ENCODE data around the gene PARVB.

PARVB gene

DNA sequence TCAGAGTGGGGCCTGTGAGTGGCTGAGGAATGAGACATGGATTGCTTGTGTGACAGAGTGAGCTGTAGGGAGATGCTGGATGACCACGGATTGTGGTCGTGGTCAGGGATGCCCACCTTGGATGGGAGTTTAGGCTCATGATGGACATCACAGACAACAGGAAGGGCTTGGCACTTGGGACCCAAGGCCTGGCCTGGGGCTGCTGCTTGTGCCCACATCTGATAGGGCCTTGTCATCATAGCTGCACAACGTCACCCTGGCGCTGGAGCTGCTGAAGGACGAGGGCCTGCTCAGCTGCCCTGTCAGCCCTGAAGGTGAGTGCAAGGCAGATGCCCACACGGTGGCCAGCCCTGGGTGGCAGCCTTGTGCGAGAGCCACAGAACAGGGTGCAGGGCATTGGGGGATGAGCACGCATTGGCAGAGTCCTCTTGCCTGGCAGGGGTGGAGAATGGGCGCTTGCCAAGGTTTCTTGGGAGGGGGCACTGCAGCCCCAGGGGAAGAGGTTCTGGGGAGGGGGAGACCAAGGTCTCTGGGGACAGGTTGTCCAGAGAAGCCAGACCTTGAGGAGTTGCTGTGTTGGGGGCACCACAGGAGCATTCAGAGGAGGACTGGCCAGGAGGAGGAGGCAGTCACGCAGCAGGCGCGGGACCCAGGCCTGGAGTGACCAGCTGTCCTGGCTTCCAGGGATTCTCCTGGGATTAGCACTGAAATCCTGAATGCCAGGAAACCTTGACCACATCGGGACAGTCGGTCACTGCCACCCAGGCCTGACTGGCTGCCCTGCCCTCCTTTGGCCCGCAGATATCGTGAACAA, 181.6 kb downstream of the PARVB start:
- H3K4me1 ChIP-seq (ENCODE audit: control insufficient read depth, insufficient read depth, low read length, poor library complexity, severe bottlenecking) = no peaks in the 10 kb centered on the region

DNA sequence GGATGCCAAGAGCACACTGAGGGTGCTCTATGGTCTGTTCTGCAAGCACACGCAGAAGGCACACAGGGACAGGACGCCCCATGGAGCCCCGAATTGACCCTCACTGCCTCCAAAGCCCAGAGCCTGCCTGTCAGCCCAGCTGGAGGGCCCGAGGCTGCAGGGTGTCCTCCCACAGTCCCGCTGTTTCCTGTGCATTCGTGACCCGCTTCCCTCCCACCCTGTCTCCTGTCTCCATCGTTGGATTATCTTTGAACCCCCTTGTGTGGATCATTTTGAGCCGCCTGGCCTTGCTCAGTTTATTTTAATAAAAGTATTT, 182.2 kb downstream of the PARVB start:
- Histone ChIP-seq H3K4me3 (ENCODE audit: insufficient read depth, low read depth, low read length, poor library complexity, severe bottlenecking) (no peak overlapping the region), H3K27ac (ENCODE audit: insufficient read depth, low read length, poor library complexity, severe bottlenecking) (no peak overlapping the region), H3K36me3 (ENCODE audit: control insufficient read depth, insufficient read depth, low read length) (no peaks in the 10 kb centered on the region), H3K27me3 (replicated peaks; ENCODE audit: control insufficient read depth, insufficient read depth, low read length, poor library complexity, severe bottlenecking) (no peaks in the 10 kb centered on the region), H3K9me3 (ENCODE audit: control insufficient read depth, low read length) (peaks cover 3% of the 10 kb centered on the region), H3K4me1 (ENCODE audit: control insufficient read depth, insufficient read depth, low read length, poor library complexity, severe bottlenecking) (no peaks in the 10 kb centered on the region)
- no peak for DNase-seq

More for the DNA sequence above, 181.6 kb downstream of the PARVB start:
- H3K36me3 ChIP-seq (ENCODE audit: control insufficient read depth, insufficient read depth, low read length) = peaks cover 3% of the 10 kb centered on the region
- H3K4me3 ChIP-seq (ENCODE audit: insufficient read depth, low read depth, low read length, poor library complexity, severe bottlenecking) = no peak overlapping the region
- peaks cover 3% of the 10 kb centered on the region for H3K9me3 ChIP-seq (ENCODE audit: control insufficient read depth, low read length)
- DNase-seq = no peak
- no peaks in the 10 kb centered on the region for H3K27me3 ChIP-seq (replicated peaks; ENCODE audit: control insufficient read depth, insufficient read depth, low read length, poor library complexity, severe bottlenecking)
- no peak overlapping the region for H3K27ac ChIP-seq (ENCODE audit: insufficient read depth, low read length, poor library complexity, severe bottlenecking)

DNA sequence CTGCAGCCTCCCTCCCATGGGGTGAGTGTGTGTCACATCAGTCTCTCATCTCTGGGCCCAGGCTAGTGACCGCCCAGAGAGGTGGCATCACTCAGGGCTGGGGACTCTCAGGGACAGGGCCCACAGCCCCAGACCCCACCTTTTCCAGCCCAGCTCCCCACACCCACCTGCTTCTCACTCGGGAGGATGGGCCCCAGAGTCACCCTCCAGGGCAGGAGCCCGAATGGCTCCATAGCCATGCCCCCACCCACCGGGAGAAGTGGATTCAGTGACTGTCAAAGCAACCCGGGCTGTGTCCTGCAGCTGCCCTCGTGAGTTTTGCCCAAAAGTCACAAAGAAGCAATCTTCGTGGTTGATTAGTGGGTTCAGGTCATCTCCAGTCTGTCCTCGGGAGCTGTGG, 182.6 kb downstream of the PARVB start:
- H3K36me3 ChIP-seq (ENCODE audit: control insufficient read depth, insufficient read depth, low read length) = no peaks in the 10 kb centered on the region
- DNase-seq = no peak
- no peaks in the 10 kb centered on the region for H3K4me1 ChIP-seq (ENCODE audit: control insufficient read depth, insufficient read depth, low read length, poor library complexity, severe bottlenecking)
- H3K27ac ChIP-seq (ENCODE audit: insufficient read depth, low read length, poor library complexity, severe bottlenecking) = no peak overlapping the region
- H3K4me3 ChIP-seq (ENCODE audit: insufficient read depth, low read depth, low read length, poor library complexity, severe bottlenecking) = no peak overlapping the region
- peaks cover 3% of the 10 kb centered on the region for H3K9me3 ChIP-seq (ENCODE audit: control insufficient read depth, low read length)
- no peaks in the 10 kb centered on the region for H3K27me3 ChIP-seq (replicated peaks; ENCODE audit: control insufficient read depth, insufficient read depth, low read length, poor library complexity, severe bottlenecking)

DNA sequence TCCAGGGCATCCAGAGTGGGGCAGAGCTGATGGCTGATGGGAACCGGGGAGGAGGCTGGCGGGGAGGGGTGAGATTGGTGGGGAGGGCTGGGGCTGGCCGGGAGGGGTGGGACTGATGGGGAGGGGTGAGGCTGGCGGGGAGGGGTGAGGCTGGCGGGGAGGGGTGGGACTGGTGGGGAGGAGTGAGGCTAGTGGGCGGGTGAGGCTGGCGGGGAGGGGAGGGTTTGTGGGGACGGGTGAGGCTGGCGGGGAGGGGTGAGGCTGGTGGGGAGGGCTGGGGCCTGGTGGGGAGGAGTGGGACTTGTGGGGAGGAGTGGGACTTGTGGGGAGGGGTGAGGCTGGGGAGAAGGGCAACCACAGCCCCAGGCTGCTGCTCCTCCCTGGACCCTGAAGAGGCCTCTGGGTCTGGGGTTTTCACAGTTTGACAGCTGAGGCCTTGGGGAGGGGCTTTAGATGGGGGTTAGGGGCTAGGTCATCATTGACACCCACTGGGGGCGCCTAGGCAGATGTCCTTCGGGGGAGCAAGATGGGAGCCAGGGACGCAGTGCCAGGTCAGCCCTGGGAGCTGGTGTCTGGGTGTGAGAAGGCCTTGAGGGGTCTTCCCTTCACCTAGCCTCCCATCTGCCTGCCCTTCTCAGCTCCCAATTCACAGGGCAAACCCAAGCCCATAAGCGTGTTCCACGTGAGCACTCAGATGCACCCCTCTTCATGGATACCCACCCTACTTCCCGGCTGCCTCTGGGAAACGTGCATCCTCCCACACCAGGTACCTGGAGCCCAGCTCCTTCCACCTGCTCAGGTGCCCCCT, 183.3 kb downstream of the PARVB start:
- Histone ChIP-seq H3K4me3 (ENCODE audit: insufficient read depth, low read depth, low read length, poor library complexity, severe bottlenecking) (no peak overlapping the region), H3K4me1 (ENCODE audit: control insufficient read depth, insufficient read depth, low read length, poor library complexity, severe bottlenecking) (no peaks in the 10 kb centered on the region), H3K36me3 (ENCODE audit: control insufficient read depth, insufficient read depth, low read length) (no peaks in the 10 kb centered on the region), H3K27me3 (replicated peaks; ENCODE audit: control insufficient read depth, insufficient read depth, low read length, poor library complexity, severe bottlenecking) (no peaks in the 10 kb centered on the region), H3K27ac (ENCODE audit: insufficient read depth, low read length, poor library complexity, severe bottlenecking) (no peak overlapping the region), H3K9me3 (ENCODE audit: control insufficient read depth, low read length) (peaks cover 3% of the 10 kb centered on the region)
- DNase-seq = no peak

- no peak for DNase-seq
- Histone ChIP-seq H3K9me3 (ENCODE audit: control insufficient read depth, low read length) (peaks cover 3% of the 10 kb centered on the region), H3K4me3 (ENCODE audit: insufficient read depth, low read depth, low read length, poor library complexity, severe bottlenecking) (no peak overlapping the region), H3K27ac (ENCODE audit: insufficient read depth, low read length, poor library complexity, severe bottlenecking) (no peak overlapping the region), H3K36me3 (ENCODE audit: control insufficient read depth, insufficient read depth, low read length) (no peaks in the 10 kb centered on the region), H3K4me1 (ENCODE audit: control insufficient read depth, insufficient read depth, low read length, poor library complexity, severe bottlenecking) (no peaks in the 10 kb centered on the region), H3K27me3 (replicated peaks; ENCODE audit: control insufficient read depth, insufficient read depth, low read length, poor library complexity, severe bottlenecking) (no peaks in the 10 kb centered on the region)
These were observed 183.8 kb downstream of the PARVB start for GRCh38 chr22:44207981-44208317.

DNA sequence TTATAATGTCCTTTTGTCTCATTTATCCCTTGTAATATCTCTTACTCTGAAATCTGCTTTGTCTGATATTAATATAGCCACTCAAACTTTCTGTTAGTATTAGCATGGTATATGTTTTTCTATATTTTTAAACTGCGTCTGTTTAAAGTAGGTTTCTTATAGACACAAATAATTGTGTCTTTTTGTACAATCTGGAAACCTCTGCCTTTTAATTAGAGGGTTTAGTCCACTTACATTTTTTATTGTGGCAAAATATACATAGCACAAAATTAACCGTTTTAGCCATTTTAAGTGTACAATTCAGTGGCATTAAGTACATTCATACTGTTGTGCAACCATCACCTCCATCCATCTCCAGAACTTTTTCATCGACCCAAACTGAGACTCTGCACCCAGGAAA, 185.2 kb downstream of the PARVB start:
- peaks cover 3% of the 10 kb centered on the region for H3K9me3 ChIP-seq (ENCODE audit: control insufficient read depth, low read length)
- no peaks in the 10 kb centered on the region for H3K36me3 ChIP-seq (ENCODE audit: control insufficient read depth, insufficient read depth, low read length)
- H3K4me1 ChIP-seq (ENCODE audit: control insufficient read depth, insufficient read depth, low read length, poor library complexity, severe bottlenecking) = no peaks in the 10 kb centered on the region
- H3K27ac ChIP-seq (ENCODE audit: insufficient read depth, low read length, poor library complexity, severe bottlenecking) = no peak overlapping the region
- H3K27me3 ChIP-seq (replicated peaks; ENCODE audit: control insufficient read depth, insufficient read depth, low read length, poor library complexity, severe bottlenecking) = no peaks in the 10 kb centered on the region
- H3K4me3 ChIP-seq (ENCODE audit: insufficient read depth, low read depth, low read length, poor library complexity, severe bottlenecking) = no peak overlapping the region
- no peak for DNase-seq

GRCh38 chr22:44210722-44211121, 186.6 kb downstream of the PARVB start:
- Histone ChIP-seq H3K4me3 (ENCODE audit: insufficient read depth, low read depth, low read length, poor library complexity, severe bottlenecking) (no peak overlapping the region), H3K9me3 (ENCODE audit: control insufficient read depth, low read length) (peaks cover 3% of the 10 kb centered on the region), H3K27ac (ENCODE audit: insufficient read depth, low read length, poor library complexity, severe bottlenecking) (no peak overlapping the region), H3K4me1 (ENCODE audit: control insufficient read depth, insufficient read depth, low read length, poor library complexity, severe bottlenecking) (no peaks in the 10 kb centered on the region), H3K36me3 (ENCODE audit: control insufficient read depth, insufficient read depth, low read length) (no peaks in the 10 kb centered on the region), H3K27me3 (replicated peaks; ENCODE audit: control insufficient read depth, insufficient read depth, low read length, poor library complexity, severe bottlenecking) (no peaks in the 10 kb centered on the region)
- no peak for DNase-seq

DNA sequence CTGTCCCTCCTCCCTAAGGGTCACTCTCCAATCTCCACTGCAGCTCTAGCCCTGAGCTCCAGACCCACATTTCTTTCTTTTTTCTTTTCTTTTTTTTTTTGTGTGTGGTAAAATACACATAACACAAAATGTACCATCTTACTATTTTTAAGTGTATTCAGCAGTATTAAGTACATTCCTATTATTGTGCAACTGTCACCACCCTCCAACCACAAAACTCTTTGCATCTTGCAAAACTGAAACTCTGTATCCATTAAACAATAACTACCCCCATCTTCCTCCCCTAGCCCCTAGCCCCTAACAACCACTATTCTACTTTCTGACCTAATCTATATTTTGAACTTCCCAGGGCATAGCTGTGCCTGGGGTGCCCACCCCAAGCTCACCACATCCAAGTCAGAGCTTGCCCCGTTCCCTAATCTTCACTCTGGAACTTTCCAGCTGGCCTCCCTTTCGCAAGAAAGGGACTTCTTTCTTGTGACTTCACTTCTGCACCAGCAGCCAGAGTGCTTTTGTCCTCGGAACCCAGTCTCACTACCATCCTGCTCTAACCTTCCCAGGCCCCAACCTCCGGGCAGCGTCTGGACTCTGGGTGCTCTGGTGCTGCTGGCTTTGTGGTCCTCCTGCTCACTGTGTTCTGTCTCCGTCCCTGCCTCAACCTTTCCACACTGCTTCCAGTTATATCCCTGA, 187.3 kb downstream of the PARVB start:
- Histone ChIP-seq H3K4me3 (ENCODE audit: insufficient read depth, low read depth, low read length, poor library complexity, severe bottlenecking) (no peak overlapping the region), H3K9me3 (ENCODE audit: control insufficient read depth, low read length) (peaks cover 3% of the 10 kb centered on the region), H3K27ac (ENCODE audit: insufficient read depth, low read length, poor library complexity, severe bottlenecking) (no peak overlapping the region), H3K36me3 (ENCODE audit: control insufficient read depth, insufficient read depth, low read length) (no peaks in the 10 kb centered on the region), H3K4me1 (ENCODE audit: control insufficient read depth, insufficient read depth, low read length, poor library complexity, severe bottlenecking) (no peaks in the 10 kb centered on the region), H3K27me3 (replicated peaks; ENCODE audit: control insufficient read depth, insufficient read depth, low read length, poor library complexity, severe bottlenecking) (no peaks in the 10 kb centered on the region)
- no peak for DNase-seq

- Histone ChIP-seq H3K9me3 (ENCODE audit: control insufficient read depth, low read length) (peaks cover 3% of the 10 kb centered on the region), H3K36me3 (ENCODE audit: control insufficient read depth, insufficient read depth, low read length) (no peaks in the 10 kb centered on the region), H3K27ac (ENCODE audit: insufficient read depth, low read length, poor library complexity, severe bottlenecking) (no peak overlapping the region), H3K4me3 (ENCODE audit: insufficient read depth, low read depth, low read length, poor library complexity, severe bottlenecking) (no peak overlapping the region), H3K27me3 (replicated peaks; ENCODE audit: control insufficient read depth, insufficient read depth, low read length, poor library complexity, severe bottlenecking) (no peaks in the 10 kb centered on the region), H3K4me1 (ENCODE audit: control insufficient read depth, insufficient read depth, low read length, poor library complexity, severe bottlenecking) (no peaks in the 10 kb centered on the region)
- DNase-seq = no peak
These were observed 188.1 kb downstream of the PARVB start for GRCh38 chr22:44211946-44212930.

Data from effector memory CD4-positive, alpha-beta T cell (primary cell).